Adipocyte (in vitro differentiated cells): ENCODE results near the gene HELZ.
A peak's percentile ranks its signal among the peaks of the same experiment; 100 is the strongest.
"Not testable (repeated sequence)": the region's sequence is repeated elsewhere in the genome, so short reads cannot be mapped to it uniquely, and the experiment has no call there.

Experiments used
- DNase-seq: peaks from one replicate; pipeline ENCODE4 v3.0.0-alpha.2; 2015; ENCODE audit warnings: low read depth
- H3K27me3 ChIP-seq: replicated peaks from 2 replicates; pipeline ENCODE4 v1.7.0; 2013; ENCODE audit warnings: mild to moderate bottlenecking, low read length, moderate library complexity; ENCODE audit not compliant: control insufficient read depth, insufficient read depth
- H3K36me3 ChIP-seq: 2 replicates; pipeline ENCODE4 v1.7.0; 2013; ENCODE audit warnings: low read length, mild to moderate bottlenecking, moderate library complexity; ENCODE audit not compliant: control insufficient read depth, insufficient read depth, severe bottlenecking
- H3K4me1 ChIP-seq: 2 replicates; pipeline ENCODE4 v1.7.0; 2013; ENCODE audit warnings: mild to moderate bottlenecking, low read length, moderate library complexity; ENCODE audit not compliant: control insufficient read depth, insufficient read depth
- H3K4me3 ChIP-seq: 2 replicates; pipeline ENCODE4 v1.7.0; 2013; ENCODE audit warnings: mild to moderate bottlenecking, low read length, moderate library complexity
- H3K9ac ChIP-seq: 2 replicates; pipeline ENCODE4 v1.7.0; 2013; ENCODE audit warnings: mild to moderate bottlenecking, low read length, moderate library complexity
- H3K9me3 ChIP-seq: 2 replicates; pipeline ENCODE4 v1.7.0; 2013; ENCODE audit warnings: mild to moderate bottlenecking, low read length, moderate library complexity; ENCODE audit not compliant: control insufficient read depth

HELZ gene

GRCh38 chr17:67281053-67281452 lies 36.1 kb upstream of the HELZ start:
- Histone ChIP-seq H3K4me1 (peaks cover 14% of the 10 kb centered on the region), H3K36me3 (no peaks in the 10 kb centered on the region), H3K27me3 (no peaks in the 10 kb centered on the region), H3K4me3 (no peak overlapping the region), H3K9me3 (no peaks in the 10 kb centered on the region), H3K9ac (no peak overlapping the region)
- peak; percentile 27 for DNase-seq

- H3K27me3 ChIP-seq, result no peaks in the 10 kb centered on the region
- no peak for DNase-seq
- no peak overlapping the region for H3K4me3 ChIP-seq
- H3K9me3 ChIP-seq, result no peaks in the 10 kb centered on the region
- H3K9ac ChIP-seq, result no peak overlapping the region
- H3K36me3 ChIP-seq, result no peaks in the 10 kb centered on the region
- peaks cover 14% of the 10 kb centered on the region for H3K4me1 ChIP-seq
Observed at GRCh38 chr17:67280279-67280678, 35.3 kb upstream of the HELZ start.

GRCh38 chr17:67279115-67279514 lies 34.1 kb upstream of the HELZ start:
- no peak overlapping the region for H3K4me3 ChIP-seq
- H3K9me3 ChIP-seq, result no peaks in the 10 kb centered on the region
- no peak overlapping the region for H3K9ac ChIP-seq
- peaks cover 14% of the 10 kb centered on the region for H3K4me1 ChIP-seq
- no peaks in the 10 kb centered on the region for H3K27me3 ChIP-seq
- no peak for DNase-seq
- H3K36me3 ChIP-seq, result no peaks in the 10 kb centered on the region

DNA sequence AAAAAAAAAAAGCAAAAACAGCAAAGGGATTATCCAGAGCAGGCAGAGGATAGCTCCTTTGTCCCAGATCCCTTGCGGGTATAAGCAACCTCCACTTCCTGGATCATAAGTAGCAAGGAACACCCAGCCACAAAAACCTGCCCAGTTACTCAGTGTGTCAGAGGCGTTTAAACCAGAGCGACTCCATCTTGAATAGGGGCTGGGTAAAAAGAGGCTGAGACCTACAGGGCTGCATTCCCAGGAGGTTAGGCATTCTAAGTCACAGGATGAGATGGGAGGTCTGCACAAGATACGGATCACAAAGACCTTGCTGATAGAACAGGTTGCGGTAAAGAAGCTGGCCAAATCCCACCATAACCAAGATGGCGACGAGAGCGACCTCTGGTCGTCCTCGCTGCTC lies 33.4 kb upstream of the HELZ start:
- peaks cover 14% of the 10 kb centered on the region for H3K4me1 ChIP-seq
- H3K27me3 ChIP-seq, result no peaks in the 10 kb centered on the region
- no peaks in the 10 kb centered on the region for H3K9me3 ChIP-seq
- H3K4me3 ChIP-seq, result no peak overlapping the region
- H3K9ac ChIP-seq, result no peak overlapping the region
- no peaks in the 10 kb centered on the region for H3K36me3 ChIP-seq
- DNase-seq, result no peak

GRCh38 chr17:67276075-67276474 lies 31.1 kb upstream of the HELZ start:
- peaks cover 11% of the 10 kb centered on the region for H3K4me1 ChIP-seq
- no peak for DNase-seq
- no peaks in the 10 kb centered on the region for H3K36me3 ChIP-seq
- no peak overlapping the region for H3K4me3 ChIP-seq
- no peak overlapping the region for H3K9ac ChIP-seq
- H3K27me3 ChIP-seq, result no peaks in the 10 kb centered on the region
- no peaks in the 10 kb centered on the region for H3K9me3 ChIP-seq

DNA sequence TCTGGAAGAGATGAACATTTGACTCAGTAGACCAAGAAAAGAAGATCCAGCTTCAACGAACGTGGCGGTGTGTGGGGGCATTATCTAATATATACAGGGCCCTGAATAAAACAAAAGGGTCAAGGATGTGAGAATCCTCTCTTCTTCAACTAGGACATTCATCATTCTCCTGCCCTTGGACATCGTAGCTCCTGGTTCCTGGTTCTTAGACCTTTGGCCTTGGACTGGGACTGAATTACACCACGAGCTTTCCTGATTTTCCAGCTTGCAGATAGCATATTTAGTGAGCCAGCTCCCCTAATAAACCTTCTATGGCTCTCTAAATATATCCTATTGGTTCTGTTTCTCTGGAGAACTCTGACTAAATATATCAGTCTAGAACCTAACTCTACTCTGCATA lies 29.5 kb upstream of the HELZ start:
- no peak overlapping the region for H3K9ac ChIP-seq
- no peak for DNase-seq
- H3K36me3 ChIP-seq, result no peaks in the 10 kb centered on the region
- no peak overlapping the region for H3K4me3 ChIP-seq
- peaks cover 6% of the 10 kb centered on the region for H3K4me1 ChIP-seq
- no peaks in the 10 kb centered on the region for H3K27me3 ChIP-seq
- no peaks in the 10 kb centered on the region for H3K9me3 ChIP-seq

DNA sequence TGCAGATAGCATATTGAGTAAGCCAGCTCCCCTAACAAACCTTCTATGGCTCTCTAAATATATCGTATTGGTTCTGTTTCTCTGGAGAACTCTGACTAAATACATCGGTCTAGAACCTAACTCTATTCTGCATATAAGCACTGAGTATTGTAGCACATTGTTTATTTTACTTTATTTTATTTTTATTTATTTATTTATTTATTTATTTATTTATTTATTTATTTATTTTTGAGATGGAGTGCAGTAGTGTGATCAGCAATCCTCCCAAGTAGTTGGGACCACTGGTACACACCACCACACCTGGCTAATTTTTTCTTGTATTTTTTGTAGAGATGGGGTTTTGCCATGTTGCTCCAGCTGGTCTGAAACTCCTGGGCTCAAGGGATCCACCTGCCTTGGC lies 28.9 kb upstream of the HELZ start:
- no peak for DNase-seq
- Histone ChIP-seq H3K36me3 (no peaks in the 10 kb centered on the region), H3K9ac (no peak overlapping the region), H3K4me3 (no peak overlapping the region), H3K27me3 (no peaks in the 10 kb centered on the region), H3K4me1 (peaks cover 6% of the 10 kb centered on the region), H3K9me3 (no peaks in the 10 kb centered on the region)

DNA sequence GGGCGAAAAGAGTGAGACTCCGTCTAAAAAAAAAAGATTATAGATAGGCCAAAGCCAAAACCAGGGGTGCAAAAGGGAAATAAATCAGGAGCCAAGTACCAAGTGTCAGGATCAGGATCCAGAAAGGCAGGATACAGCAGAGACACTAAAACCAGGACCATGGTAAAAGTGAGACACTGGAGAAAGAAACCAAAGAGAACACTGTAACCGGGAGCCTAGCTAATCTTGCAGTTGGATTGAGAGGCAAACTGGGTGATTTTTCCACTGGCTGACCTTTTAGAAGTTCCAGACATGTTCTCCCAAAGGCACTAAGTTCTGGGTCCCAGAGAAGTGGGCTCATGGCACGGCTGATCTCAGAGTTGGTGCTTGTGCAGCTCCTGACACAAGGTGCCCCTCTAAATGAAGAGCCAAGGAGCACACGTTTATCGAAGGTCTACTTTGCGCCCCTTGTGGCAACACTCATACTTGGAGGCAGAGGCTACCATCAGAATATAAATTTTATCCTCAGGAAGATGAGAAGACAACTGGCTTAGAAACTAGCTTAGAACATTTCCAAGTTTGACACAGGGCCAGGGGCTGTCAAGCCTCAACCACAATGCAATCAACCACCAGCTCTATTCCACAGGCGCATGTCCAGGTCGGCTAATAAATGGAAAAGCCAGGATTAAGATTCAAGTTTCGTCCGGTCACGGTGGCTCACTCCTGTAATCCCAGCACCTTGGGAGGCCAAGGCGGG lies 27.5 kb upstream of the HELZ start:
- DNase-seq, result no peak
- H3K9me3 ChIP-seq, result no peaks in the 10 kb centered on the region
- peaks cover 6% of the 10 kb centered on the region for H3K4me1 ChIP-seq
- H3K36me3 ChIP-seq, result no peaks in the 10 kb centered on the region
- no peak overlapping the region for H3K9ac ChIP-seq
- no peaks in the 10 kb centered on the region for H3K27me3 ChIP-seq
- H3K4me3 ChIP-seq, result no peak overlapping the region

DNA sequence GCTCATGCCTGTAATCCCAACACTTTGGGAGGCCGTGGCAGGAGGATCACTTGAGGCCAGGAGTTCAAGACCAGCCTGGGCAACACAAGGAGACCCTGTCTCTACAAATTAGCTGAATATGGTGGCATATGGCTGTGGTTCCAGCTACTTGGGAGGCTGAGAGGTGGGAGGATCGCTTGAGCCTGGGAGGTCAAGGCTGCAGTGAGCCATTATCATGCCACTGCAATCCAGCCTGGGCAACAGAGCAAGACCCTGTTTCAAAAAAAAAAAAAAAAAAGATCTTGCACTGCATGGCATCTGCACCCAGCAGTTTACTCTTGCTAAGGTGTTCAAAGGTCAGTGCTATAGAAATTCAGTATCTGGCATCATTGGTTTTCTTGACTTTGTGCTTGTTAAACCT lies 26.2 kb upstream of the HELZ start:
- not testable (repeated sequence) for H3K4me1 ChIP-seq, H3K9ac ChIP-seq, H3K27me3 ChIP-seq, H3K36me3 ChIP-seq, H3K9me3 ChIP-seq, DNase-seq, H3K4me3 ChIP-seq

DNA sequence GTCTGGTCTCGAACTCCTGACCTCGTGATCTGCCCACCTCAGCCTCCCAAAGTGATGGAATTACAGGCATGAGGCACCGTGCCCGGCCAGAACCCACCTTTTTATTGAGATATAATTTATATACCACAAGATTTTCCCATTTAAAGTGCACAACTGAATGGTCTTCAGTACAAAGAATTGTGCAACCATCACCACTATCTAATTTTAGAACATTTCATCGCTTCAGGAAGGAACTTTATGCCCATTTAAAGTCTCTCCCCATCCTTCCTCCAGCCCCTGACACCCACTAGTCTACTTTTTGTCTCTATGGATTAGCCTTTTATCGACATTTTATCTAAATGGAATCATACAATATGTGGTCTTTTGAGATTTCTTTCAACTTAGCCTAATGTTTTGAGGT lies 25.4 kb upstream of the HELZ start:
- Histone ChIP-seq H3K36me3 (no peaks in the 10 kb centered on the region), H3K4me1 (peaks cover 13% of the 10 kb centered on the region), H3K4me3 (no peak overlapping the region), H3K9ac (no peak overlapping the region), H3K27me3 (no peaks in the 10 kb centered on the region), H3K9me3 (no peaks in the 10 kb centered on the region)
- DNase-seq, result no peak

GRCh38 chr17:67266496-67266895 lies 21.5 kb upstream of the HELZ start:
- Histone ChIP-seq H3K4me3 (no peak overlapping the region), H3K36me3 (no peaks in the 10 kb centered on the region), H3K9ac (no peak overlapping the region), H3K27me3 (no peaks in the 10 kb centered on the region), H3K4me1 (peaks cover 13% of the 10 kb centered on the region), H3K9me3 (no peaks in the 10 kb centered on the region)
- DNase-seq, result no peak

DNA sequence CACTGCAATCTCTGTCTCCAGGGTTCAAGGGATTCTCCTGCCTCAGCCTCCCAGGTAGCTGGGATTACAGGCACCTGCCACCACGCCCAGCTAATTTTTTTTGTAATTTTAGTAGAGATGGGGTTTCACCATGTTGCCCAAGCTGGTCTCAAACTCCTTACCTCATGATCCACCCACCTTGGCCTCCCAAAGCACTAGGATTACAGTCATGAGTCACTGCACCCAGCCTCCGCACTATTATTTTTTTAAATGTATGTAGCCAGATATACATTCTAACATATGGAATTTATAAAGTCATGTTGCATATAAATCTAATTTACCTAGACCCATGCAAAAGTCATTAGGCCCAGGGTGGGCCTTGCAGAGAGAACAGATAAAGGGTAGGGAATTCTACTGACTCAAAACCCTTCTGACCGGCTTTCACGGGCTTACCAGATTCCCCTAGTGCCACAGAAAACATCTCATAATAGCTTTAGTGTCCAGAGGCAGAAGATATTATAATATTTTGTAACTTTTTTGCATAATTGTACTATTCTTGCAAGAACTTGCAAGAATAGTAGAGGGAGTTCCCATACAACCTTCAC lies 20.5 kb upstream of the HELZ start:
- Histone ChIP-seq H3K27me3 (no peaks in the 10 kb centered on the region), H3K4me3 (peak overlapping the region; percentile 18), H3K9ac (peak overlapping the region; percentile 7), H3K4me1 (peaks cover 13% of the 10 kb centered on the region), H3K9me3 (no peaks in the 10 kb centered on the region), H3K36me3 (no peaks in the 10 kb centered on the region)
- no peak for DNase-seq
